Mucosa of rectum (tissue), 2 donors: ENCODE data around the gene WNT5B.
A peak's percentile ranks its signal among the peaks of the same experiment; 100 is the strongest.

Source experiments
- H3K27ac ChIP-seq, 2 donors: one replicate each; pipeline ENCODE4 v1.7.0; 2013; ENCODE audit warnings: inconsistent platforms in 2 of 2, low read depth in 2 of 2, low read length in 2 of 2
- H3K27me3 ChIP-seq, 2 donors: one replicate each; pipeline ENCODE4 v1.7.0; 2013; ENCODE audit warnings: low read length in 2 of 2; ENCODE audit not compliant: control insufficient read depth in 2 of 2, insufficient read depth in 2 of 2
- H3K36me3 ChIP-seq, 2 donors: one replicate each; pipeline ENCODE4 v1.7.0; 2013; ENCODE audit warnings: low read length in 2 of 2; ENCODE audit not compliant: control insufficient read depth in 2 of 2, insufficient read depth in 2 of 2
- H3K4me1 ChIP-seq, 2 donors: one replicate each; pipeline ENCODE4 v1.7.0; 2013; ENCODE audit warnings: low read length in 2 of 2, mild to moderate bottlenecking in 1 of 2; ENCODE audit not compliant: control insufficient read depth in 2 of 2, insufficient read depth in 2 of 2
- H3K4me3 ChIP-seq, 2 donors: one replicate each; pipeline ENCODE4 v1.7.0; 2013; ENCODE audit warnings: low read length in 2 of 2
- H3K9ac ChIP-seq, 2 donors: one replicate each; pipeline ENCODE4 v1.7.0; 2013; ENCODE audit warnings: low read length in 2 of 2, low read depth in 1 of 2, mild to moderate bottlenecking in 1 of 2
- H3K9me3 ChIP-seq, 2 donors: one replicate each; pipeline ENCODE4 v1.7.0; 2013; ENCODE audit warnings: low read length in 2 of 2; ENCODE audit not compliant: control insufficient read depth in 2 of 2
- donor health status: healthy.
- donor health status: Normal muscosa, but diverticular disease.

The WNT5B gene

DNA sequence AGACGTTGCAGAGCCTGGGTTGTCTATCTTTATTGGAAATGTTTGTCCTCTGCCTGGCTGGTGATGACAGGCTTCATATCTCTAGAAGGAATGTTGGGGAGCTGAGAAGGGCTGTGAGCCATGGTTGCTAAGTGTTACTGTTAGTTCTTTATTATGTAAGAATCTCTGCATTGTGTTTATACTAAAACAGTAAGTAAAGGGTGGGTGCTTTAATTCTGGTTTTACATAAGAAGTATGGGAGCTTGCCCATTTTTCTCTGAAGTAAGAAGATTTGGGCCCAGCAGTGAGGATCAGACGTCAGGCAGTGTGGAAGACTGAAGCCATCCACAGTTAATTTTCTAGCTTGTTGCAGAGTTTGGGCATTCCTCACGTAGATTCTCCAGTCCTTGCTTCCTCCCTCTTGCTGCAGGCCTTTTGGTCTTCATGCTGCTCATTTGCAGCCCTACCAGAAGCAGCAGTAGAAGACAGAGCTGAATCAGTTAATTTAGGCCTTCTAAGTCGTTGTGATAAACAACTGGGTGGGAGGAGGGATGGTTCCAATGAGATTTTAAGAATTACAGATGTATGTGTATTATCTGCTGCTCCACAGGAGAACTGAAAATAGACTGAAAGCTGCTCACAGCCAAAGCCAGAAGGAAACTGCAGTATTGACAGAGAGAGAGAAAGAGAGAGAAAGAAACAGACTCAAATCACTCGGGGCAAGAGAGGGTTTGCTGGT, 21.4 kb downstream of the WNT5B start:
- no peak overlapping the region for H3K27ac ChIP-seq
- no peak overlapping the region for H3K9ac ChIP-seq
- no peaks in the 10 kb centered on the region for H3K9me3 ChIP-seq
- H3K4me1 ChIP-seq = peaks cover 0 to 2% of the 10 kb centered on the region in 2 donors
- no peaks in the 10 kb centered on the region for H3K27me3 ChIP-seq
- no peaks in the 10 kb centered on the region for H3K36me3 ChIP-seq
- no peak overlapping the region for H3K4me3 ChIP-seq

DNA sequence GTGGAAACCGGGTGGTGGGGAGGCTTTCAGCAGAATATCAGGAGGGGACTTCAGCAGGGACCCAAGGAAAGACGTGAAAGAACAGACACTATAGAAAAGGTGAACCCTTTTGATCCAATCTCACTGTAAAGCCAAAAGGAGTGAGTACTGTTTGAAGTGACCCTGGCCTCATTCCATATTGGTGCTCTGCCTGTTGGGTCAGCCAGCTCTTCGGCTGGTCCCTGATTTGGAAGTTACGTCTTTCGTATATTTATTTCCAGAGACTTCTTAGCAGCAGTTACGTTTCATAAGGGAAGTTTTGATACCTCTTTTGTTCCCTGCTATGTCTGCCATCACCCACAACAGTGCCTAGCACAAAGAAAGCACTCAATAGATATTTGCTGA, 21.9 kb downstream of the WNT5B start:
- H3K27ac ChIP-seq = no peak overlapping the region
- H3K4me3 ChIP-seq = no peak overlapping the region
- peaks cover 0 to 4% of the 10 kb centered on the region in 2 donors for H3K4me1 ChIP-seq
- no peaks in the 10 kb centered on the region for H3K27me3 ChIP-seq
- no peaks in the 10 kb centered on the region for H3K9me3 ChIP-seq
- no peak overlapping the region for H3K9ac ChIP-seq
- no peaks in the 10 kb centered on the region for H3K36me3 ChIP-seq

DNA sequence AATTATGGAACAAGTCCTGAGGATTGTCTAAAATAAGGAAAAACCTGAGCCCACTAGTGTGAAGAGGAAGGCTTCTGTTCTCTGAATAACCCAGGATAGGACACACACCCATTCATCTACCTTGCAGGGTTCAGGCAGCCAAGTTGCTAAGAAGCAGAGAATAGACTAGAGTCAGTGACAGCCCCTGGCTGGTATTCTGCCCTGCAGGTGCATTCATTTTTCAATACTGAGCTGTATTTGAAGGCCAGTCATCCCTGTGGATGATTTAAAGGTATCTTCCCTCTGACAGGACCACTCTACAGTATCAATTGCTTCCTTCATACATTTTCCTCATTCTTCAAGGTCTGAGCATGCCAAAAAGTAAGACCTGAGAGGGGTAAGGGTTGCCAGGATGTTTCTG, 22.9 kb downstream of the WNT5B start:
- Histone ChIP-seq H3K4me1 (peaks cover 0 to 4% of the 10 kb centered on the region in 2 donors), H3K36me3 (no peaks in the 10 kb centered on the region), H3K9ac (no peak overlapping the region), H3K4me3 (no peak overlapping the region), H3K27me3 (no peaks in the 10 kb centered on the region), H3K9me3 (no peaks in the 10 kb centered on the region), H3K27ac (no peak overlapping the region)

DNA sequence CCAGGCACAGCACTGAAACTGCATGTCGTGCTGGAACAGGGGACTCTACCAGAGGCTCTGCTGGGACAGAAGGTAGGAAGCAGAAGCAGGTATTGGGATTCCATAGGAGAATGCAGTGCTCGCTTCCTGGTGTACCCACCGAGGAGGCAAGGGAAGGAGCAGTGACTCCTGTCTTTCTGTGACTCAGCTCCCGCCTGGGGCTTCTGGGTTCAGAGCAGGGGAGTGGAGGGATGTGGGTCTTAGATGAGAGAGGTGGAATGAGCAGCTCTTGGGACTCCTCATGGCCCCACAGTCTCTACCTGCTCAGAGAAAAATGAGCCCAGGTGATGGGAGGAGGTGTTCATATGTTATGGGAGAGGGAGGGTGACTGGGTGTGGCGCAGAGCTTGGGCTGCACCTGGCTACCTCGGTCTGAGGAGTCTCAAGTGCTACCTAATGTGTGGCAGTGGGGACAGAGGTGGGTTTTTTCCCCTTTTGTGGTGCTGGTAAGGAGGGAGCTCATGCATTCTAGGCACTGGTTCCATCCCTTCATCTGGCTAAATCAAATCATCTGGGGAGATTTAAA, 26.3 kb downstream of the WNT5B start:
- Histone ChIP-seq H3K27ac (no peak overlapping the region), H3K4me1 (peaks cover 4 to 8% of the 10 kb centered on the region in 2 donors), H3K4me3 (no peak overlapping the region), H3K9me3 (no peaks in the 10 kb centered on the region), H3K36me3 (no peaks in the 10 kb centered on the region), H3K27me3 (no peaks in the 10 kb centered on the region), H3K9ac (no peak overlapping the region)

DNA sequence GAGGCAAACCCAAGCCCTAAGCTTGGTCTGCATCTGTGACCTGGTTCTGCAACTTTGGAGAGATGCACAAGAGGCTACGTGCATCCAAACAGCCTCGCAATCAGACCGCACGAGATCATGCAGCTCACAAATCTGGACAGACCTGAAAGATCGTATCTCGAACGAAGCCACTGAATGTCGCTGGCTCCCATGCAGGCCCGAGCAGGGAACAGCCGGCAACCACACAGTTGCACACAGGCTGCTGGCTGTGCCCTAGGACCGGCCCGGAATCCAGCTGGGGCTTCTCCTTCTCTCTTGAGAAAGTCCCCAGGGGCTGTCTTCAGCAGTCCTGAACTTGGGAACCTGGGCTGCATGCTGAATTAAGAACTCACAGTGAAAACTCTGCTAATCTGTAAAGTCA, 27.9 kb downstream of the WNT5B start:
- Histone ChIP-seq H3K27ac (no peak overlapping the region), H3K4me1 (peaks cover 7 to 18% of the 10 kb centered on the region in 2 donors), H3K9me3 (no peaks in the 10 kb centered on the region), H3K4me3 (no peak overlapping the region), H3K9ac (no peak overlapping the region), H3K36me3 (no peaks in the 10 kb centered on the region), H3K27me3 (no peaks in the 10 kb centered on the region)

DNA sequence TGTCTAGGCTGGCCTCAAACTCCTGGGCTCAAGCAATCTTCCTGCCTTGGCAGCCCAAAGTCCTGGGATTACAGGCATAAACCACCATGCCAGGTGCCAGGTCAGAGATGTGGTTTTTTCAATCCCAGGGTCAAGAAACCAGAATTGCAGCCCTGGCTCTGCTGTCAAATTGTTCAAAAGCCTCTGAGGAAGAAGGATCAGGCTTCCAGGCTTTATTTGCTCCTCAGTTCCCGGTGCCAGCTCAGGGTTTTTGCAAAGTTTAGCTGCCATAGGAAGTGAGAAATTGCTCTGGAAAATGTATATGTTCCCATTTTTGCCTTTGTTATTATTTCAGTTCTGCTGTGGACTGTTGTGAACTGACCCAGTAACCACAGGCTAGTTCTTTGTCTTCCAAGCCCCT, 28.7 kb downstream of the WNT5B start:
- Histone ChIP-seq H3K27me3 (no peaks in the 10 kb centered on the region), H3K9ac (peak overlapping the region in 1 of 2 donors; percentile 8), H3K4me3 (no peak overlapping the region), H3K27ac (no peak overlapping the region), H3K9me3 (no peaks in the 10 kb centered on the region), H3K36me3 (no peaks in the 10 kb centered on the region), H3K4me1 (peaks cover 7 to 20% of the 10 kb centered on the region in 2 donors)

DNA sequence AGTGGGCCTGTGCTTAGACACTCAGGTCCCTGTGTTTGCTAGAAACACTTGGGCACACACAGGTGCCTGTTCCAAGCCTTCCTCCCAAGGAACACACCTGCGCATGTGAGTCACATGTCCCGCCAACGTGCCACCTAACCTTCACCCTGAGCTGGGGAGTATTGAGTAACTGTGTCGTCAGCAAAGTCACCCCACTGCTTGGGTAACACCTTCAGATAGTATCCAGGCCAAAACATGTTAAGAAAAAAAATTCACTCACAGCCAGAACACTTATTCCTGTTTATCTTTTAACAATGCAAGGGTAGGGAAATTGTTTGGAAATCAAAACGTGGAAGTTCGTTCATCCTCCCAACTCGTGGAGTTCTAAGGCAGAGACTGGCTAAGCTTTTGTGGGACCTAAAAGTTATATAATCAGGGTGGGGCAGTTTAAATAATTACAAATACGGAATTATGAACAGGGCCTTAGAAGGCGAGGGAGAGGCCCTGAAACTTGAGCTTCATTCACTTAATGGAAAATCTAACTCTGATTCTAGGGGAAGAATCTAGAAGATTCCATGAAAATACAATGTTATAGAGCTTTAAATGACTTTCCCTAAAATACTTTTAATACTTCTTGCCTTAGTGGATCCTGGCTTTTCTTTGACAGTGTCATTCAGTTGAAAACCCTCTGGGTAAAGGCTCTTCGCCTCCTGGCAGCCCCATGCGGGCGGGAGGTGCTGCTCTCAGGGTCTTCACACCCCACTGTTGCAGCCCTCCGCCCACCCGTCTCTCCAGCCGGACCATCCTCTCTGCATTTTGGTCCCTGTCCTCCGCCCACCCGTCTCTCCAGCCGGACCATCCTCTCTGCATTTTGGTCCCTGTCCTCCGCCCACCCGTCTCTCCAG, 31.5 kb downstream of the WNT5B start:
- no peaks in the 10 kb centered on the region for H3K9me3 ChIP-seq
- peak overlapping the region in 1 of 2 donors; percentile 47 for H3K9ac ChIP-seq
- peak overlapping the region; percentile 77 to 79 for H3K27ac ChIP-seq
- no peaks in the 10 kb centered on the region for H3K36me3 ChIP-seq
- H3K4me3 ChIP-seq = no peak overlapping the region
- peaks cover 12 to 27% of the 10 kb centered on the region in 2 donors for H3K4me1 ChIP-seq
- H3K27me3 ChIP-seq = no peaks in the 10 kb centered on the region

DNA sequence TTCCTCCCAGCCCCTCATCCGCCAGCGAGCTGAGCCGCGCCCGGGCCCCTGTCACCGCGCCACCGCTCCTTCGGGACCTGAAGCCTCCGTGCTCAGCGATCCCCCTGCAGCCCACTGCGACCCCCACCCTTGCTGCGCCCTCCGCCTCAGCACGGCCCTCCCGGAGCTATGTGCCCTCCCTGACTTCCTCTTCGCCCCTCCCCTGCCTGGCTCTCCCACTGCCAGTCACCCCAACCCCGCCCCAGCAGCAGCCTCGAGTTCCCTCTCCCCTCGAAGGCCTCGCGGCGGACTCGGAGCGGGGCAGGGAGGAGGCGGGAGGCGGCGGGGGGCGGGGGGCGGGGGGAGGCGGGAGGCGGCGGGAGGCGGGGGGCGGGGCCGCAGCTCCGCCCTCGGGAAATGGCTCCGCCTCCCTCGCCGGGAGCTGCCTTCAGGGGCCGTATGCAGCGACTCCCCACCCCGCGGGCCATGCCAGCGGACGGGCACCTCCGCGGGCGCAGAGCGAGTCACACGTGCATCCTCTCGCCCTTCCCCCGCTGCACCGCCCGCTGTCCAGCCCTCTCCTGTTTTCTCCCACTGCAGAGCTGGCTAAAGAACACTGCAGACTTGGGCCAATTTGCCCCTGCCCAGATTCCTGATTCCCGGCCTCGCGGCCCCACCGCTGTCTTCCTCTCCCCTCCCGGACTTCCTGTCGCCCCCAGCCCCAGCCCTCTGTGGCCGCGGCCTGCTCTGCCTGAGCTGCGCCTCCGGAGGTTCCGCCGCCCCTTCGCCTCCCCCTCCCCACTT, 32.7 kb downstream of the WNT5B start:
- Histone ChIP-seq H3K36me3 (no peaks in the 10 kb centered on the region), H3K4me3 (peak overlapping the region; percentile 59 to 62), H3K27ac (peak overlapping the region; percentile 87 to 92), H3K27me3 (no peaks in the 10 kb centered on the region), H3K4me1 (peaks cover 14 to 36% of the 10 kb centered on the region in 2 donors), H3K9me3 (no peaks in the 10 kb centered on the region), H3K9ac (peak overlapping the region; percentile 41 to 67)

DNA sequence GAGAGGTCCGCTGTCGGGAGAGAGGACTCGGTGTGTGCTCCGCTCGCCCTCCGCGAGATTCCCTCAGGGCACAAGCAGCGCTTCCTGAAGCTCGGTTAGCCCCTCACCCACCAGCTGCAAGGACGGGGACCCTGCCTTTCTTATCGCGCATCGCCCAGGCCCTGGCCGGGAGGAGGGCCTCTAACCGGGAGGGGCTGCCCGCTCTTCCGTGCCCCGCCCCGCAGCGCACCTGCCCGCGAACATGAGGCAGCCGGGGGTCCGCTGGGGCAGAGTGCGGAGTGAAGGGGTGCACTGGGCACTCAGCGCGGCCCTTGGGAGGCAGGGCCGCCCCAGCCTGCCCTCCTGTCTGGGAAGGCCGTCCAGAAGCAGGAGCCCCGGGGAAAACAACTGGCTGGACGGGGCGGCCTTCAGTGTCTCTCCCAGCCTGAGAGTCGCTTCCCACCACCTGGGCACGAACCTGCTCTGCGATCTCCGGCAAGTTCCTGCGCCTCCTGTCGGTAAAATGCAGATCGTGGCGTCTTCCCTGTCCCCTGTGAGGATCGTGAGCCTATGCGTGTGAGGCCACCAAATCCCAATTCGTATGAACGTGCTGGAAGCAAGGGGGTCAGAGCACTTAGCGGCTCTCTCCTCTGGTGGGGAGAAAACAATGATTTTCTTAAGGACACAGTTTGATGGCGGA, 33.9 kb downstream of the WNT5B start:
- Histone ChIP-seq H3K9me3 (no peaks in the 10 kb centered on the region), H3K27me3 (no peaks in the 10 kb centered on the region), H3K4me3 (peak overlapping the region; percentile 48 to 62), H3K9ac (peak overlapping the region; percentile 65 to 68), H3K27ac (peak overlapping the region; percentile 93), H3K36me3 (no peaks in the 10 kb centered on the region), H3K4me1 (peaks cover 23 to 47% of the 10 kb centered on the region in 2 donors)
